ENCODE data around the gene BIRC6. TPM values are rescaled to one million over a fixed set of nuclear protein-coding genes. Genes with fewer than 3 reads are reported as not detected.

The BIRC6 gene
- total and polyA plus RNA-seq, 12 donors: 14.2 to 165 (median 80.7) TPM

- no peak for TF ChIP-seq CTCF (IDR thresholded peaks at IDR 0.05)
- no peak for TF ChIP-seq POLR2A (IDR thresholded peaks at IDR 0.05)
- H3K9me3 ChIP-seq (replicated peaks in 1 of 3): no peaks in the 10 kb centered on the region
- H3K27me3 ChIP-seq: no peaks in the 10 kb centered on the region
- intact Hi-C loops (cut with DNase I): no loop called here
- WGBS, 4 donors: 92 to 100% (median 97%) methylated on average over 1 of the region's 1 CpG
- no peak overlapping the region for H3K27ac ChIP-seq
- peaks cover 0 to 14% of the 10 kb centered on the region in 2 donors for H3K4me1 ChIP-seq (replicated peaks in 1 of 2)
- no peak overlapping the region for H3K4me3 ChIP-seq
- no peak for DNase-seq
- peaks cover 0 to 14% of the 10 kb centered on the region in 2 donors for H3K36me3 ChIP-seq (replicated peaks in 1 of 2)
Observed at GRCh38 chr2:32383858-32384257, 27.0 kb downstream of the BIRC6 start.

GRCh38 chr2:32384529-32384928, 27.7 kb downstream of the BIRC6 start:
- TF ChIP-seq CTCF (IDR thresholded peaks at IDR 0.05) (no peak), POLR2A (IDR thresholded peaks at IDR 0.05) (no peak)
- H3K4me1 ChIP-seq (replicated peaks in 1 of 2): peaks cover 0 to 7% of the 10 kb centered on the region in 2 donors
- 88 to 92% (median 91%) methylated on average over 4 of the region's 4 CpGs for WGBS, 4 donors
- no peak for DNase-seq
- no peak overlapping the region for H3K4me3 ChIP-seq
- intact Hi-C loops (cut with DNase I): no loop called here
- peaks cover 0 to 20% of the 10 kb centered on the region in 2 donors for H3K36me3 ChIP-seq (replicated peaks in 1 of 2)
- no peak overlapping the region for H3K27ac ChIP-seq
- no peaks in the 10 kb centered on the region for H3K9me3 ChIP-seq (replicated peaks in 1 of 3)
- no peaks in the 10 kb centered on the region for H3K27me3 ChIP-seq

GRCh38 chr2:32386739-32387138, 29.9 kb downstream of the BIRC6 start:
- H3K4me1 ChIP-seq (replicated peaks in 1 of 2): peaks cover 4 to 11% of the 10 kb centered on the region in 2 donors
- intact Hi-C loops (cut with DNase I): no loop called here
- H3K27ac ChIP-seq: no peak overlapping the region
- H3K36me3 ChIP-seq (replicated peaks in 1 of 2): peaks cover 0 to 26% of the 10 kb centered on the region in 2 donors
- no peaks in the 10 kb centered on the region for H3K27me3 ChIP-seq
- TF ChIP-seq CTCF (IDR thresholded peaks at IDR 0.05) (no peak), POLR2A (IDR thresholded peaks at IDR 0.05) (no peak)
- H3K9me3 ChIP-seq (replicated peaks in 1 of 3): no peaks in the 10 kb centered on the region
- WGBS, 4 donors: 95 to 97% (median 96%) methylated on average over 2 of the region's 2 CpGs
- no peak overlapping the region for H3K4me3 ChIP-seq
- DNase-seq: no peak

- H3K4me3 ChIP-seq: no peak overlapping the region
- no peak overlapping the region for H3K27ac ChIP-seq
- H3K4me1 ChIP-seq (replicated peaks in 1 of 2): no peaks in the 10 kb centered on the region
- DNase-seq: no peak
- H3K27me3 ChIP-seq: no peaks in the 10 kb centered on the region
- H3K36me3 ChIP-seq (replicated peaks in 1 of 2): peaks cover 0 to 34% of the 10 kb centered on the region in 2 donors
- H3K9me3 ChIP-seq (replicated peaks in 1 of 3): no peaks in the 10 kb centered on the region
- WGBS, 4 donors: 79 to 100% (median 98%) methylated on average over 5 of the region's 5 CpGs
- intact Hi-C loops (cut with DNase I): no loop called here
- TF ChIP-seq CTCF (IDR thresholded peaks at IDR 0.05) (no peak), POLR2A (IDR thresholded peaks at IDR 0.05) (no peak)
Observed at GRCh38 chr2:32399221-32399620, 42.4 kb downstream of the BIRC6 start.

Measured in adrenal gland (tissue), 12 donors.